Neural progenitor cell (in vitro differentiated cells): Measurements from ENCODE around the gene GZMA.

Source experiments
- EZH2 ChIP-seq: fragments of 200-600 bp; sonication (generic); IDR thresholded peaks from 2 replicates; pipeline ENCODE4 v1.6.1; 2017; ENCODE audit warnings: antibody characterized with exemption, mild to moderate bottlenecking, moderate library complexity
- EZH2phosphoT487 ChIP-seq: fragments of 200-600 bp; sonication (generic); IDR thresholded peaks from 2 replicates; pipeline ENCODE4 v1.6.1; 2017; ENCODE audit warnings: antibody characterized with exemption
- TF ChIP-seq, protein P1 (sequence below): fragments of 200-600 bp; sonication (generic); IDR thresholded peaks from 2 replicates; pipeline ENCODE4 v1.5.1; 2017; ENCODE audit warnings: antibody characterized with exemption, mild to moderate bottlenecking

DNA sequence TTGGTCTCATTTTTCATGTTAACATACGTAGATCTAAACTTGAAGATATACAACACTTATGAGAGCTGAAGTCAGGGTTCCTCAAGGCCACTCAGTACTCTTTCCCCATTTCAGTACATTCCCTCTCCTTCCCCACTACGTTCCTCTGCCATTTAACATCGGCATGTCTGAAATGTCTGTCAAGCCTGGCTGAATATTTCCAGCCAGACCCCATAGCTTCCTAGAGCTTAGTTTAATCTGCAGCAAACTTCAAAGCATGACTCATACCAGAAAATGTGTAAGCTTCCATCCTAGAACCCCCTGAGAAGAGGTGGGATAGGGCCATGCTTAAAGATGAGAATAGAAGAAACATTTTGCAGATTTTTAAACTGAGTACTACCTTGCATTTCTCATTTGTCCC is 6.2 kb downstream of the GZMA start:
- TF ChIP-seq, protein P1, sequence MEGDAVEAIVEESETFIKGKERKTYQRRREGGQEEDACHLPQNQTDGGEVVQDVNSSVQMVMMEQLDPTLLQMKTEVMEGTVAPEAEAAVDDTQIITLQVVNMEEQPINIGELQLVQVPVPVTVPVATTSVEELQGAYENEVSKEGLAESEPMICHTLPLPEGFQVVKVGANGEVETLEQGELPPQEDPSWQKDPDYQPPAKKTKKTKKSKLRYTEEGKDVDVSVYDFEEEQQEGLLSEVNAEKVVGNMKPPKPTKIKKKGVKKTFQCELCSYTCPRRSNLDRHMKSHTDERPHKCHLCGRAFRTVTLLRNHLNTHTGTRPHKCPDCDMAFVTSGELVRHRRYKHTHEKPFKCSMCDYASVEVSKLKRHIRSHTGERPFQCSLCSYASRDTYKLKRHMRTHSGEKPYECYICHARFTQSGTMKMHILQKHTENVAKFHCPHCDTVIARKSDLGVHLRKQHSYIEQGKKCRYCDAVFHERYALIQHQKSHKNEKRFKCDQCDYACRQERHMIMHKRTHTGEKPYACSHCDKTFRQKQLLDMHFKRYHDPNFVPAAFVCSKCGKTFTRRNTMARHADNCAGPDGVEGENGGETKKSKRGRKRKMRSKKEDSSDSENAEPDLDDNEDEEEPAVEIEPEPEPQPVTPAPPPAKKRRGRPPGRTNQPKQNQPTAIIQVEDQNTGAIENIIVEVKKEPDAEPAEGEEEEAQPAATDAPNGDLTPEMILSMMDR, result no peak
- no peak for TF ChIP-seq EZH2phosphoT487
- TF ChIP-seq EZH2, result no peak
